ENCODE data around the gene GLUD1. TPM values are rescaled to one million over a fixed set of nuclear protein-coding genes. Genes with fewer than 3 reads are reported as not detected.
"Not testable (repeated sequence)": the region's sequence is repeated elsewhere in the genome, so short reads cannot be mapped to it uniquely, and the experiment has no call there.

Gene GLUD1
- 100 to 1,000 TPM; 139 to 191 (median 155) TPM for polyA plus RNA-seq (ENCODE audit: insufficient read length in 3 of 3)

- DNase-seq (ENCODE audit: low read depth in 3 of 3, low spot score in 2 of 3): peak; percentile 48 to 81 (median 77)
These were observed at the start of gene GLUD1, which contains the start of gene SHLD2 for GRCh38 chr10:87094373-87095235. Gene GLUD1, minus strand, starts transcription at chr10:87094843. Its CDS starts 74 bp downstream, at chr10:87094769. Gene SHLD2, plus strand, starts transcription at chr10:87095206. Its CDS starts 56,149 bp downstream, at chr10:87151355.

- DNase-seq (ENCODE audit: low read depth in 3 of 3, low spot score in 2 of 3): not testable (repeated sequence)
These were observed 48.4 kb upstream of the GLUD1 start for GRCh38 chr10:87143109-87143418.

GRCh38 chr10:87142230-87143108 lies 47.8 kb upstream of the GLUD1 start:
- DNase-seq (ENCODE audit: low read depth in 3 of 3, low spot score in 2 of 3): not testable (repeated sequence)

- not testable (repeated sequence) for DNase-seq (ENCODE audit: low read depth in 3 of 3, low spot score in 2 of 3)
These were observed 42.8 kb upstream of the GLUD1 start for GRCh38 chr10:87137478-87137877.

GRCh38 chr10:87134440-87134839 lies 39.8 kb upstream of the GLUD1 start:
- not testable (repeated sequence) for DNase-seq (ENCODE audit: low read depth in 3 of 3, low spot score in 2 of 3)

- not testable (repeated sequence) for DNase-seq (ENCODE audit: low read depth in 3 of 3, low spot score in 2 of 3)
These were observed 39.3 kb upstream of the GLUD1 start for GRCh38 chr10:87133936-87134335.

GRCh38 chr10:87132176-87132575 lies 37.5 kb upstream of the GLUD1 start:
- DNase-seq (ENCODE audit: low read depth in 3 of 3, low spot score in 2 of 3): not testable (repeated sequence)

GRCh38 chr10:87127607-87128156 lies 33.0 kb upstream of the GLUD1 start:
- DNase-seq (ENCODE audit: low read depth in 3 of 3, low spot score in 2 of 3): not testable (repeated sequence)

GRCh38 chr10:87127048-87127447 lies 32.4 kb upstream of the GLUD1 start:
- not testable (repeated sequence) for DNase-seq (ENCODE audit: low read depth in 3 of 3, low spot score in 2 of 3)

GRCh38 chr10:87123351-87123750 lies 28.7 kb upstream of the GLUD1 start:
- not testable (repeated sequence) for DNase-seq (ENCODE audit: low read depth in 3 of 3, low spot score in 2 of 3)

GRCh38 chr10:87119029-87119428 lies 24.4 kb upstream of the GLUD1 start:
- not testable (repeated sequence) for DNase-seq (ENCODE audit: low read depth in 3 of 3, low spot score in 2 of 3)

- not testable (repeated sequence) for DNase-seq (ENCODE audit: low read depth in 3 of 3, low spot score in 2 of 3)
These were observed 23.5 kb upstream of the GLUD1 start for GRCh38 chr10:87118122-87118521.

GRCh38 chr10:87105446-87106124 lies 10.9 kb upstream of the GLUD1 start:
- no peak for DNase-seq (ENCODE audit: low read depth in 3 of 3, low spot score in 2 of 3)

GRCh38 chr10:87104727-87105126 lies 10.1 kb upstream of the GLUD1 start:
- not testable (repeated sequence) for DNase-seq (ENCODE audit: low read depth in 3 of 3, low spot score in 2 of 3)

- no peak for DNase-seq (ENCODE audit: low read depth in 3 of 3, low spot score in 2 of 3)
These were observed 7.4 kb upstream of the GLUD1 start for GRCh38 chr10:87101996-87102395.

- DNase-seq (ENCODE audit: low read depth in 3 of 3, low spot score in 2 of 3): peak in 2 of 3 donors; percentile 14 to 32
These were observed 748 bp upstream of the GLUD1 start for GRCh38 chr10:87095236-87095945.

GRCh38 chr10:87093632-87094372 lies 841 bp downstream of the GLUD1 start:
- DNase-seq (ENCODE audit: low read depth in 3 of 3, low spot score in 2 of 3): peak in 2 of 3 donors; percentile 19 to 27

- DNase-seq (ENCODE audit: low read depth in 3 of 3, low spot score in 2 of 3): peak in 2 of 3 donors; percentile 13 to 23
These were observed 1.6 kb downstream of the GLUD1 start for GRCh38 chr10:87092861-87093631.

All from right renal cortex interstitium (tissue), 3 donors.